Measurements from ENCODE around the gene GGTLC2.
"Not testable (repeated sequence)": the region's sequence is repeated elsewhere in the genome, so short reads cannot be mapped to it uniquely, and the experiment has no call there.

DNA sequence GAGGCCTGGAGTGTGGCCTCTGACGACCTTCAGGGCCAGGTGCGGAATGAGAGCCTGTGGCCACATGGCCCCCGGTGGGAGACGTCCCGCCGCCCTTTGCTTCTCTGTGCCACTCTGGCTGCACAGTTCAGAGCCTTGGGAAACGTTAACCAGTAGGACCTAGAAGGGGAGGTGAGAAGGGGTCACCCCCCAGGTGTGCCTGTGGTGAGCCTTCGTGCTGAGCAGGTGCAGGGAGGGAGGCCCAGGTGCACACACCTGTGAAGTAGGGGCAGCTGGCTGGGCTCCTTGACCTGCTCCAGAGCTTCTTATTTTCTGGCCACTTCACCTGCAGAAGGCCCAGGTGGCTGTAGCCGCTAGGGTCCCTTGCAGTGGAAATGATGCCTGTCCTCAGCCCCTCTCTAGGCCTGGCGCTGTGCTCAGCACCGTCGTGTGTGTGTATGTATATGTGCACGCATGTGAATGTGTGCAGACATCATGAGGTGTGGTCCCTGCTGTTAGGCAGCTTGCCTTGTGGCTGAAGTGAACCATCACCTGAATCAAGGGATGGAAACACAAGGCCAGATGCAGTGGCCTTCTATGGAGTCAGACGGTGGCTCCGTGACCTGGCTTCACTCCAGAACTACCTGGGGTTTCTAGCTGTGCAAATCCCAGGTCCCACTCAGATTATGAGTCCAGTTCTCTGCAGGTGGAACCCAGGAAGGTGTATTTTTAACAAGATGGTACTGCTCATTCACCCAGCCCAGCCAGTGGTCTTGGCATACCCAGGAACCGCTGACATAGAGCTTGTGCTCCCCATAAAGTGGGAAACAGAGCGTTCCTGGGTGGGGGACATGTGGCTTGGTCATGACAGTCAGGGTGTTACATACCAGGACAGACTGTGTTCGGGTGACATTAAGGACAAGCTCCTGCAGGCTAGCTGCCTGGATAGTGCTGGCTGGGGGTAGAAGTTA, 15.6 kb upstream of the GGTLC2 start:
- TF ChIP-seq, protein P1, sequence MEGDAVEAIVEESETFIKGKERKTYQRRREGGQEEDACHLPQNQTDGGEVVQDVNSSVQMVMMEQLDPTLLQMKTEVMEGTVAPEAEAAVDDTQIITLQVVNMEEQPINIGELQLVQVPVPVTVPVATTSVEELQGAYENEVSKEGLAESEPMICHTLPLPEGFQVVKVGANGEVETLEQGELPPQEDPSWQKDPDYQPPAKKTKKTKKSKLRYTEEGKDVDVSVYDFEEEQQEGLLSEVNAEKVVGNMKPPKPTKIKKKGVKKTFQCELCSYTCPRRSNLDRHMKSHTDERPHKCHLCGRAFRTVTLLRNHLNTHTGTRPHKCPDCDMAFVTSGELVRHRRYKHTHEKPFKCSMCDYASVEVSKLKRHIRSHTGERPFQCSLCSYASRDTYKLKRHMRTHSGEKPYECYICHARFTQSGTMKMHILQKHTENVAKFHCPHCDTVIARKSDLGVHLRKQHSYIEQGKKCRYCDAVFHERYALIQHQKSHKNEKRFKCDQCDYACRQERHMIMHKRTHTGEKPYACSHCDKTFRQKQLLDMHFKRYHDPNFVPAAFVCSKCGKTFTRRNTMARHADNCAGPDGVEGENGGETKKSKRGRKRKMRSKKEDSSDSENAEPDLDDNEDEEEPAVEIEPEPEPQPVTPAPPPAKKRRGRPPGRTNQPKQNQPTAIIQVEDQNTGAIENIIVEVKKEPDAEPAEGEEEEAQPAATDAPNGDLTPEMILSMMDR (IDR thresholded peaks at IDR 0.05 in 4 of 5, conservative IDR thresholded peaks at IDR 0.05 in 1 of 5) = not testable (repeated sequence)
- not testable (repeated sequence) for TF ChIP-seq POLR2A (IDR thresholded peaks at IDR 0.05)
